HL-60/S4 treated with phorbol 12-myristate 13-acetate at 8.2 ng/mL for 4 days and 3 days (cell line): ENCODE results near the gene TTC3.

ENCODE experiments used
- in situ Hi-C: fragments of 300-500 bp; cut with MboI; formaldehyde crosslinking; loops from 2 replicates; pipeline ENCODE4 v1.15.0; 2022; ENCODE audit warnings: low sequenced_read_pairs

Gene TTC3

GRCh38 chr21:37145635-37146111 lies 72.6 kb downstream of the TTC3 start:
- in situ Hi-C loops: no loop called here

GRCh38 chr21:37146320-37147235 lies 73.5 kb downstream of the TTC3 start:
- in situ Hi-C loops: no loop called here

GRCh38 chr21:37149411-37149810 lies 76.4 kb downstream of the TTC3 start:
- in situ Hi-C loops: no loop called here

GRCh38 chr21:37153196-37153934 lies 80.3 kb downstream of the TTC3 start:
- in situ Hi-C loops: no loop called here

- in situ Hi-C loops: no loop called here
These were observed 80.9 kb downstream of the TTC3 start for GRCh38 chr21:37153935-37154350.

GRCh38 chr21:37155186-37155585 lies 82.1 kb downstream of the TTC3 start:
- in situ Hi-C loops: no loop called here

GRCh38 chr21:37157938-37158337 lies 84.9 kb downstream of the TTC3 start:
- in situ Hi-C loops: no loop called here

- in situ Hi-C loops: no loop called here
These were observed 86.2 kb downstream of the TTC3 start for GRCh38 chr21:37159053-37159776.

GRCh38 chr21:37159949-37160348 lies 86.9 kb downstream of the TTC3 start:
- in situ Hi-C loops: no loop called here

- in situ Hi-C loops: no loop called here
These were observed 91.7 kb downstream of the TTC3 start for GRCh38 chr21:37164742-37165141.

- in situ Hi-C loops: no loop called here
These were observed 92.5 kb downstream of the TTC3 start for GRCh38 chr21:37165586-37165985.

GRCh38 chr21:37166733-37167132 lies 93.7 kb downstream of the TTC3 start:
- in situ Hi-C loops: no loop called here

GRCh38 chr21:37168666-37169065 lies 95.6 kb downstream of the TTC3 start:
- in situ Hi-C loops: no loop called here

- in situ Hi-C loops: no loop called here
These were observed 99.6 kb downstream of the TTC3 start for GRCh38 chr21:37172646-37173045.

GRCh38 chr21:37176716-37177115 lies 103.7 kb downstream of the TTC3 start:
- in situ Hi-C loops: no loop called here

GRCh38 chr21:37181059-37181458 lies 108.0 kb downstream of the TTC3 start:
- in situ Hi-C loops: no loop called here

- in situ Hi-C loops: no loop called here
These were observed 109.2 kb downstream of the TTC3 start for GRCh38 chr21:37182222-37182621.

GRCh38 chr21:37183749-37184148 lies 110.7 kb downstream of the TTC3 start:
- in situ Hi-C loops: no loop called here

- in situ Hi-C loops: no loop called here
These were observed 111.9 kb downstream of the TTC3 start for GRCh38 chr21:37184784-37185593.

GRCh38 chr21:37186983-37187382 lies 113.9 kb downstream of the TTC3 start:
- in situ Hi-C loops: no loop called here
